Activated CD4-positive, CD25-positive, alpha-beta regulatory T cell treated with anti-CD3 and anti-CD28 coated beads, Interleukin-2, amount 50 U/mL, for 16 hours (primary cell): ENCODE results near the gene CENPP.

ENCODE experiments used
- DNase-seq: peaks from one replicate; pipeline ENCODE4 v3.0.0-alpha.2; 2020; ENCODE audit warnings: low read depth, low spot score

The CENPP gene

GRCh38 chr9:92480291-92480771 lies 154.6 kb downstream of the CENPP start:
- no peak for DNase-seq

DNA sequence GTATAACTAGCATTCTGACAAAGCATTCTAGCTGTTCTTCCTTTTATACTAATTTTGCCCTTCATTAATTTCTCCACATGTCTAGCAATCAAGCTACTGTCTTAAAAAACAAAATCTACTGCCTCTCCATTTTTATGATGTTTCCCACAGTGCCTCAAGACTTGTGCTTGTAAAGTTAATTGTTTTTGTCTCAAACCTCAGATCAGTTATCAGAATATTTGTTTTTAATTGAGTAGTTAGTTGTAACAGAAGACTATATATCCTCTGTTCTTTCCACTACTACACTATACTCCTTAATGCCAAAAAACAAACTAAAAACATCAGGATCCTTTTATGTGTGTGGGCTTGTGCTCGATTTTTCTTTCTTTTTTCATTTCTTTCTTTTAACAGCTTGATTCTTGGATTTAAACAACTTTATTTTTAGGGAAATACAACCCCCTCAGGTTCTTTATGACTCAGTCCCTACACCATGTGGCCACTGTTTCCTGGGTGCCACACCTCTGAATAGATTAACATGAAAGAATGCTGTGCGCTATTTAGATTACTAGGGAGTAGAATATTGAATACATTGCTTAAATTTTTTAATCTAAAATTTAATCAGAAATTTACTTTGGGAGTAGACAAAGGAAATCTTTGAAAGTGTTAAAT lies 155.4 kb downstream of the CENPP start:
- no peak for DNase-seq

DNA sequence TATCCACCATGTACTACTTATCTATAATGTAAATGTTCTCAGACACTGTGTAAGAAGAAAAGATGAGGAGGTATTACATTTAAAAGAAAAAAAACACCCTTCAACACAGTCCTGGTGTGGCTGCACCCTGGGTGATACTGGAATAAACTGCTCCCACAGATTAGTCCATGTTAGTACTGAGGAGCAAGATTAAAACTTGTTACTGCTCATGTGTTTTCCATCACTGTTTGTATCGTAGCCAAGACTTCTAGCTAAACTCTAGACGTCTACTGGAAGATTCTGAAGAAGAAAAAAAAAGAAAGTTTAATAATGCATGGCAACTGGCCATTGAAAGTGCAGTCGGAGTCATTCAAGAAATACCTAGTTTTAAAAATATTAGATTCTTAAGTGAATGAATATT lies 156.6 kb downstream of the CENPP start, which contains the start of gene ASPN:
Gene ASPN, minus strand, starts transcription at position 178 of the 400 bp plus-strand sequence.
- no peak for DNase-seq

DNA sequence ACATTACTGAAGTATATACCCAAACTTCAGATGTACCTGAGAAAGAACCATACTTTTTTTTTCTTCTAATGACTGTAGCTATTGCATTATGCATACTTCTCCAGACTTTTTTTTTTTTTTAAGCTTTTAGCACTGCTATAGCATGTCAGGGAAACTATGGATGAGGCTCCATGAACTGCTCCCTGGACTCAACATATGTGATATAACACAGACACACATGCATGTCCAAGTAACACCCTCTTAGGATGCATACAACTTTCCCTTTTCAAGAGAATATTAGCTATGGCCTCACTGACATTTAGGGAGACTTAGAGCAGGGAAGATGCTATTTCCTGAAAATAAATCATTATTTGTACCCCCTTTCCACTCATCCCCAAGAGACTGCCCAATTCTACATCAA lies 157.1 kb downstream of the CENPP start:
- no peak for DNase-seq

DNA sequence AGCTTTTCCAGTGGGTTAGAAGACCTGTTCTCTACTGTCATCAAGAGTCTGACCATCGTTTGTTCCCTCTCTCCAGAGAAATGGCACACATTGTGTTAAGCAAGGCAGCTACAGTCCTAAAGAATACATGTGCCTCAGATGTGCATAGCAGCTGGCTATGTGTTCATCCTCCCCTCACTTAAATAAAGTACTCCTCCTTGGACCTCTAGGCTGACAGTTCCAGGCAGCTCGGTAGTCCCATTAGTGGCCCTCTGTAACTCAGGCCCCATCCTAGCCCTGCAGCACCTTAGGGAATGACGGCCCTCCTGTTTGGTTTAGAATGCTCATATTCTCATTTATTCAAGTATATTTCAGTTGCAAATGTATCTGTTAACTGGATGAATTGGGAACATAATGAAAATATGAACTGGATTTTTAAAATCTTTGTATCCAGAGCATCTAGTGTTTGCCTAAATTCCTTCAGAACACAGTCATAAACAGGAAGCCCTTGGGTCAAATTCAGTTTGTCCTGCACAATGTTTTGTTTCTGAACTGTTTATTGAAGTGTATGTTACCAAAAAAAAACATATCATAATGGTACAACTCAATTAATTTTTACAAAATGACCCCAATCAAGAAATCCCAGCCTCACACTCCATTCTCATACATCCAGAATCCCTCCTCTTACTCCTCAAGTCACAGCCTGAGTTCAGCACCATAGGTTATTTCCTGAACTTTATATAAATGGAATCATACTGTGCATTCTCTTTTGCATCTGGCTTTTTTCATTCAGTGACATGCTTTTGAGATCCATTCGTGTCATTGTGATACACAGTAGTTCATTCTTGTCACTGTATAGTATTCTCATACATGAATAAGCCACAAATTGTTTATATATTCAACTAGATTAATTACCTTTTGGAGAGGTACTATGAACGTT lies 158.1 kb downstream of the CENPP start:
- DNase-seq, result no peak

- DNase-seq, result no peak
Observed at GRCh38 chr9:92484563-92484962, 158.8 kb downstream of the CENPP start.

DNA sequence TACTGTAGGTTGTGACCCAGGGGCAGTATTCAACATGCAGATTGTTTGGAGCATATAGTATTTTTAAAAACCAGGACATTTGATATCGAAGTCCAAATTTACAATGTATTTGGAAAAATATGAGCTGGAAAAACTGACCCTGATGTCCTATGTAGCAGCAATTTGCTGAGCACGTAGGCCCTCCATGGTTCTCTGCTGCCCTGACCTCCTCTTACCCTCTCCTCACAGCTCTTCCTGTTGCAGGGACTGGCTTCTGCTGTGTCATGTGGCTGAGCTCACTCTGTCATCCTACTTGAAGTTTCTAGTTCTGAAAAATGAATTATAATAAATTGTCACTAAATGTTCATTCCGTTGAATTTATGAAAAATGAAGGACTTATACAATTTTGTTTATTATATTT lies 160.6 kb downstream of the CENPP start:
- DNase-seq, result no peak

- DNase-seq, result no peak
Observed at GRCh38 chr9:92488681-92489550, 163.2 kb downstream of the CENPP start.

- no peak for DNase-seq
Observed at GRCh38 chr9:92492781-92493401, 167.1 kb downstream of the CENPP start.

DNA sequence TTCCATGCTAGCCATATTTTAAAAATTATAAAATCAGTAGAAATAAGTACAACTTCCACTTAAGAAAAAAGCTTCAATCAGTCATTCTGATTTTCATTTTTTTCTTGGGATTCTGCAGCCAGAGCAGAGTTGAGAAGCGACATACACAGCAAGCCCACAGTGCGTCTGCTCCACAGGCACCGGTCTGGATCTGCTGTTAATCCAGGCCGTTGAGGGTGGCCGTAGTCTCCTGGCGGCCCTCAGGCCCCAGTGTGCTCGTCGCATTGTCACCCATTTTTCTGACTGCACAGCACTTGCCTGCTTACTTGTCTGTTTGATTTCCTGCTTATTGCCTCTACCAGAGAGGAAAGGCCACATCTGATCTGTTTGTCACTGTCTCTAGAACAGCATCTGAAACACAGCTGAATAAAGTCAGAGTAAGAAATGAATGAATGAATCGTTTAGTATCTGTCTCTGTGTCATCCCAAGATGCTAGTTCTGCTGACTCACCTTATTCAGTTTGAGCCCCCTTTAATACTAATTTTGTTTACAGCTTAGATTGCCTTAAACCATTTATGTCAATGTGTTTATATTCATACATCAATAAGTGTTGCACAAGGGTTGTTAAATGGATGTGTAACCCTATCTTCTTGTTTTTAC lies 168.1 kb downstream of the CENPP start:
- DNase-seq, result no peak

DNA sequence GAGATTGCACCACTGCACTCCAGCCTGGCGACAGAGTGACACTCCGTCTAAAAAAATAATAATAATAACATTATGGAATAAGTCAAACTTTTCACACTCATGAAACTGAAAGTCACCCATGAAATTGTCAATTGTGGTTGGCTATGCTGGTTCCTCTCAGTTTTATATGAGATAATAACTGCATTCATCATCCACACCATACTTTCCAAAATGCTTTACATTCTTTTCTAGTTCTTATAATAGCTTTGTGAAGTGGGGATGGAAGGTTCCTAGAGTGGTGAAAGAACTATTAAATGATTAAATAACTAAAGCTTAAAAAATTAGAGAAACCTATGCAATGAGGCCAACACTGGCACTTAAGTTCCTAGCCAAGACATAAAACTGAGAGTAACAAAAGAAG lies 169.1 kb downstream of the CENPP start:
- DNase-seq, result no peak

GRCh38 chr9:92496396-92497176 lies 170.8 kb downstream of the CENPP start:
- no peak for DNase-seq

DNA sequence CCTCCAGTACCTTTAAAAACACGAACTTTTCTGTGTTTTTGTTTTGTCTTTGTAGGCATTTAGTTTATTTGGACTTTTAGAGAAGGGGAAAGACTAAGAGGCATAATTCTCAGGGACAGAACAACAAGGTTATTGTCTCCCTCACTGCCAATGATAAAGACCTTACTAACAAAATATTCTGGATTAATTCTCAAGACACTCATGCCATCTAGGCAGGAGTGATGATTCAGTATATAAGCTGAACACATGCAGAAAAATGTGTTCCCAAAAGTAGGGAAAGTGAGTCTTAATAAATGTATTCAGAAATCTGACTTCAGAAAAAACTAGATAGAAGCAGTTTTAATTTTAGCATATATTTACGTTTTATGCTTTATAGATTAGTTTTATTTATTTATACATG lies 173.9 kb downstream of the CENPP start:
- DNase-seq, result no peak

GRCh38 chr9:92500725-92501124 lies 175.0 kb downstream of the CENPP start:
- no peak for DNase-seq

DNA sequence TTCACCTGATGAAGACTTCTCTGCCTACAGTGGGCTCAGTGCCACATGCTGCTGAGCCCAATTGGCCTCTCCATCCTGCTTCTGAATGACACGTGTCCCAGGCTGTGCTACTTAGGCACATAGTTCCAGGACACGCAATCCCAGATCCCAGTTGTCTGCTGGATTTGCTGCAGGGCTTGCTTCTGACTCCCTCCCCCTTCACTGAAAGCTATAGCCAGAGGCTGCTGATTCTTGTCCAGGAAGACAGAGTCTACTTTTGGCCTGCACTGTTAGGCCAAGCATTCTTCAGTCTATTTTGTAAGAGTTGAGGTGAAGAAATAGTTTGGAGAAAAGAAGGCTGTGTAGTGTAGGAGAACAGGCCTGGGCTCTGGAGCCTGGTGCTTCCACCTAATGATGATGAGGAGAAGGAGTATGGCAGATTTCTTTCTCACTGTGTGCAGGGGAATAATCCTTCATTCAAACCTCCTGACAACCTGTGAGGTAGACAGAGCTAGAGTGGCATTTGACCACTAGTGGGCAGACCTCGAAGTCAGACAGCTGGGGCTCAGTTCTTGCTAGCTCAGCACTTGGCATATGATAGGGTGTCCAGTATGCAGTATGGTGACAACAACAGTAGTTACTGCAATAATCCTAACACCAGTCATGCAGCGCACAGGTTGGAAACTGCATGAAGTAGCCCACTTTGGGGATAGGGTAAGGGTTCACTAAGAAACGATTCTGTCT lies 176.1 kb downstream of the CENPP start:
- DNase-seq, result no peak

- no peak for DNase-seq
Observed at GRCh38 chr9:92503156-92503555, 177.4 kb downstream of the CENPP start.

GRCh38 chr9:92504881-92505280 lies 179.1 kb downstream of the CENPP start:
- DNase-seq, result no peak

GRCh38 chr9:92506184-92506857 lies 180.6 kb downstream of the CENPP start:
- no peak for DNase-seq

DNA sequence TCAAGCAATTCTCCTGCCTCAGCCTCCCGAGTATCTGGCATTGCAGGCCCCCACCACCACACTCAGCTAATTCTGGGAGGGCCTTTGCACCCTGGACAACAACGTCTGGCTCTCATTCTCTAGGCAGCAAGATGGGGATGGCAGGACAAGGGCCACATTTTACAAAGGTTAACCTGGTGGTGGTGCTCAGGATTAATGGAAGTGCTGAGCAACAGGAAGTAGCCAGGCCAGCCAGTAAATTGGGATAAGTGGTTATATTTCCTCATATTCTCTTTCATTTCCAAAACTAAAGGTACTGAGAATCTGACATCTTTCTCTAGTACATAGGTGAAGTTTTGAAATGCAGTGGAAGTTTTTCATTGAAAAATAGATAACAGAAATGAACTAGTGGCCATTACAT lies 181.3 kb downstream of the CENPP start:
- DNase-seq, result no peak
